ENCODE results near the gene RNF144A.

DNA sequence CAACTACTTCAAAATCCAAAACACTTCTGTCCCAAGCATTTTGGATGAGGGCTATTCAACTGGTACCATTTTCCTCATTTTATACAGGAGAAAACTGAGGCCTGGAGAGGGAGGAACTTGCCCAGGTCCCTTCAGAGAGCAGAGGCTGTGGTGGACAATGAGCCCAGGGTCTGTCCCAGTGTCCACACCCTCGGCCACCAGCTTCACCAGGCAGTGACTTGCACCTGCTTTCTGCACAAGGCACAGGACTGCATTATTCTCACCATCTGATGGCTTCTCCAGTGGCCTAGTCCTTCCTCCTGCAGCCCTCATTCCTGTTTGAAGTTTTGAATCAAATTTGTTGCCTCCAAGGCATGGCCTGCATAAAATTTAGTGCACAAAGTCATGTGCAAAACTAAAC, 53.3 kb downstream of the RNF144A start:
- no peak for TF ChIP-seq EZH2 (IDR thresholded peaks at IDR 0.05; ENCODE audit: low read length, missing control alignments)
- TF ChIP-seq, protein P1, sequence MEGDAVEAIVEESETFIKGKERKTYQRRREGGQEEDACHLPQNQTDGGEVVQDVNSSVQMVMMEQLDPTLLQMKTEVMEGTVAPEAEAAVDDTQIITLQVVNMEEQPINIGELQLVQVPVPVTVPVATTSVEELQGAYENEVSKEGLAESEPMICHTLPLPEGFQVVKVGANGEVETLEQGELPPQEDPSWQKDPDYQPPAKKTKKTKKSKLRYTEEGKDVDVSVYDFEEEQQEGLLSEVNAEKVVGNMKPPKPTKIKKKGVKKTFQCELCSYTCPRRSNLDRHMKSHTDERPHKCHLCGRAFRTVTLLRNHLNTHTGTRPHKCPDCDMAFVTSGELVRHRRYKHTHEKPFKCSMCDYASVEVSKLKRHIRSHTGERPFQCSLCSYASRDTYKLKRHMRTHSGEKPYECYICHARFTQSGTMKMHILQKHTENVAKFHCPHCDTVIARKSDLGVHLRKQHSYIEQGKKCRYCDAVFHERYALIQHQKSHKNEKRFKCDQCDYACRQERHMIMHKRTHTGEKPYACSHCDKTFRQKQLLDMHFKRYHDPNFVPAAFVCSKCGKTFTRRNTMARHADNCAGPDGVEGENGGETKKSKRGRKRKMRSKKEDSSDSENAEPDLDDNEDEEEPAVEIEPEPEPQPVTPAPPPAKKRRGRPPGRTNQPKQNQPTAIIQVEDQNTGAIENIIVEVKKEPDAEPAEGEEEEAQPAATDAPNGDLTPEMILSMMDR (conservative IDR thresholded peaks at IDR 0.05 in 1 of 2, IDR thresholded peaks at IDR 0.05 in 1 of 2; ENCODE audit: low read depth in 1 of 2, low read length in 2 of 2): no peak
